ENCODE measurements around the gene MARK1. TPM values are rescaled to one million over a fixed set of nuclear protein-coding genes. Genes with fewer than 3 reads are reported as not detected.

The MARK1 gene
- total RNA-seq = 10 to 100 TPM; 11.1 to 12.9 (median 11.9) TPM

DNA sequence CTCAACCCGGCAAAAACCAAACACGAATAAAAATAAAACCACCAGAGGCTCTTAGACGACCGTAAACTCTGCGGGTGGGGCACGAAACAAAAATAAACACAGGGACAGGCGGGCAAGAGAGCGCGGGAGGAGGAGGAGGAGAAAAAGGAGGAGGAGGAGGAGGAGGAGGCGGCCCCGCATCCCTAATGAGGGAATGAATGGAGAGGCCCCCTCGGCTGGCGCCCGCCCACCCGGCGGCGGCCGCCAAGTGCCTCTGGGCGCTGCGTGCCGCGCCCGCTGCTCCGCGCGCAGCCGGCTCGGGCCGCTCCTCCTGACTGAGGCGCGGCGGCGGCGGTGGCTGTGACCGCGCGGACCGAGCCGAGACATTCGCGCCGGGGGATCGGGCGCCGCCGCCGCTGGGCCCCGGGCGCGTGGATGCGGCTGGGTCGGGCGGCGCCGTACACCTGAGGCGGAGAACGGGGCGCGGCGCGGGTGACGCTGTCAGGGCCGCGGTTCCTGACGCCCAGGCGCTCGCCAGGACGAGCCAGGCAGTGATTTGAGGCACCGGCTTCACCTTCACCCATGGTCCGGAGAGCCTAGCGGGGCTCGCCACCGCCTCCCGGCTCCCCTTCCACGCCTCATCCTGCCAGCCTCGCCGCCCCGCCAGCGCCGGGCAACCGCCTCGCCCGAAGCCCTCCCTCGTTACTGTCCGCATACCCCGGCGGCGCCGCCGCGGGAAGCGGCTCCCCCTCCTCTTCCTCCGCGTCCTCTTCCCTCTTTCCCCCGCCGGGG lies at the start of gene MARK1:
TSS of gene MARK1 (plus strand) at position 229 of the 771 bp plus-strand sequence. CDS start 687 bp downstream, outside the sequence.
- Histone ChIP-seq H3K36me3 (no peaks in the 10 kb centered on the region), H3K4me3 (peak within 1 kb of the TSS; percentile 74 to 94 (median 85)), H3K4me1 (peaks cover 0 to 12% (median 0%) of the 10 kb centered on the region in 4 donors), H3K27ac (peak within 1 kb of the TSS; percentile 86 to 92 (median 88)), H3K9me3 (no peaks in the 10 kb centered on the region), H3K27me3 (no peaks in the 10 kb centered on the region)
- 0% methylated on average over 52 of the region's 96 CpGs for WGBS, 2 donors
- peak in 1 of 2 donors; percentile 54 for TF ChIP-seq POLR2A (IDR thresholded peaks at IDR 0.05)
- no peak for TF ChIP-seq EP300 (IDR thresholded peaks at IDR 0.05)
- peak; percentile 17 to 33 for DNase-seq (ENCODE audit: low spot score in 2 of 2)

DNA sequence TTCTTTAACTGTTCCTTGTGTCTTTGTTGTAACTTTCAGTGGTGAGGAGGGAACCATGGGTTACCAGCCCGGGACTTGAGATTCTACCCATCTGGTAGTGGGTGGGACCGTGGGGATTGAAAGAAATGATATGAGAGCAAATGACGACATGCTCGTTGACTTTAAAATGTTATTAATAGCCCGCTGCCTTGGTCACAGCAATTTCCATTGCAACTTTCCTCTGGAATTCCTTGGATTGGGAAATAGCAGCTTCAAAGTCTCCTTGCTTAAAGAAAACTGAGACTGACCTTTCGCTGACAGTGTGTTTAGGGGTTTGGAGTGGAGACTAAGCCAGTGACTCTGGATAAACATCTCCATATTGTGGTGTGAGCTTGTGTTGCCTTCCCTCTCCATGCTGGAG lies 44.2 kb upstream of the MARK1 start:
- no peak overlapping the region for H3K4me3 ChIP-seq
- H3K4me1 ChIP-seq = no peaks in the 10 kb centered on the region
- H3K27ac ChIP-seq = no peak overlapping the region
- no peaks in the 10 kb centered on the region for H3K27me3 ChIP-seq
- peak in 1 of 2 donors; percentile 6 for DNase-seq (ENCODE audit: low spot score in 2 of 2)
- H3K36me3 ChIP-seq = no peaks in the 10 kb centered on the region
- TF ChIP-seq EP300 (IDR thresholded peaks at IDR 0.05) (no peak), POLR2A (IDR thresholded peaks at IDR 0.05) (no peak)
- TF ChIP-seq, protein P1, sequence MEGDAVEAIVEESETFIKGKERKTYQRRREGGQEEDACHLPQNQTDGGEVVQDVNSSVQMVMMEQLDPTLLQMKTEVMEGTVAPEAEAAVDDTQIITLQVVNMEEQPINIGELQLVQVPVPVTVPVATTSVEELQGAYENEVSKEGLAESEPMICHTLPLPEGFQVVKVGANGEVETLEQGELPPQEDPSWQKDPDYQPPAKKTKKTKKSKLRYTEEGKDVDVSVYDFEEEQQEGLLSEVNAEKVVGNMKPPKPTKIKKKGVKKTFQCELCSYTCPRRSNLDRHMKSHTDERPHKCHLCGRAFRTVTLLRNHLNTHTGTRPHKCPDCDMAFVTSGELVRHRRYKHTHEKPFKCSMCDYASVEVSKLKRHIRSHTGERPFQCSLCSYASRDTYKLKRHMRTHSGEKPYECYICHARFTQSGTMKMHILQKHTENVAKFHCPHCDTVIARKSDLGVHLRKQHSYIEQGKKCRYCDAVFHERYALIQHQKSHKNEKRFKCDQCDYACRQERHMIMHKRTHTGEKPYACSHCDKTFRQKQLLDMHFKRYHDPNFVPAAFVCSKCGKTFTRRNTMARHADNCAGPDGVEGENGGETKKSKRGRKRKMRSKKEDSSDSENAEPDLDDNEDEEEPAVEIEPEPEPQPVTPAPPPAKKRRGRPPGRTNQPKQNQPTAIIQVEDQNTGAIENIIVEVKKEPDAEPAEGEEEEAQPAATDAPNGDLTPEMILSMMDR (IDR thresholded peaks at IDR 0.05) = no peak
- 58 to 73% methylated on average over 6 of the region's 6 CpGs for WGBS, 2 donors
- no peaks in the 10 kb centered on the region for H3K9me3 ChIP-seq

GRCh38 chr1:220484135-220484534 lies 43.8 kb upstream of the MARK1 start:
- H3K36me3 ChIP-seq = no peaks in the 10 kb centered on the region
- no peaks in the 10 kb centered on the region for H3K9me3 ChIP-seq
- DNase-seq (ENCODE audit: low spot score in 2 of 2) = no peak
- no peaks in the 10 kb centered on the region for H3K27me3 ChIP-seq
- no peaks in the 10 kb centered on the region for H3K4me1 ChIP-seq
- H3K27ac ChIP-seq = no peak overlapping the region
- H3K4me3 ChIP-seq = no peak overlapping the region
- TF ChIP-seq EP300 (IDR thresholded peaks at IDR 0.05) (no peak), POLR2A (IDR thresholded peaks at IDR 0.05) (no peak)
- TF ChIP-seq, protein P1 (IDR thresholded peaks at IDR 0.05) = no peak

DNA sequence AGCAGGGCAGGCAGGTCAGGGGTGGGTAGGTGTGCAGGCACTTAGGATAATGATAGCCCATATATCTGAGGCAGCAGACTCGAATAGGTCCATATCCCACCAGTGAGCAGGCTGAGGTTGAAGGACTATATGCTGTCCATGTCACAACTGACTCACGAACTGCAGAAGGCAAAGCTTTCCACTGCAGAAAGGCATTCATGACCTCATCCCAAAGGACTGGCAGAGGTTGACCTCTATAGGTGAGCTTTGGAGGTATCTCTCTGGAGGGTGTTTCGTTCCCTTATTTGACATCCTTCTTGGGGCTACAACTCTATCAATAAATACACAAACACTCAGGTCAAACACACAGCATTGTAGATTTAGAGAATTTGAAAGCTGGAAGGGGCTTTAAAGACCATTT lies 42.8 kb upstream of the MARK1 start:
- TF ChIP-seq, protein P1 (IDR thresholded peaks at IDR 0.05) = no peak
- no peak for TF ChIP-seq EP300 (IDR thresholded peaks at IDR 0.05)
- no peak for TF ChIP-seq POLR2A (IDR thresholded peaks at IDR 0.05)
- no peak overlapping the region for H3K4me3 ChIP-seq
- no peaks in the 10 kb centered on the region for H3K36me3 ChIP-seq
- no peak for DNase-seq (ENCODE audit: low spot score in 2 of 2)
- H3K4me1 ChIP-seq = no peaks in the 10 kb centered on the region
- no peaks in the 10 kb centered on the region for H3K9me3 ChIP-seq
- 57 to 75% methylated on average over 3 of the region's 3 CpGs for WGBS, 2 donors
- no peaks in the 10 kb centered on the region for H3K27me3 ChIP-seq
- H3K27ac ChIP-seq = peak overlapping the region in 1 of 4 donors; percentile 34

GRCh38 chr1:220485791-220486190 lies 42.1 kb upstream of the MARK1 start:
- H3K27ac ChIP-seq = no peak overlapping the region
- H3K9me3 ChIP-seq = no peaks in the 10 kb centered on the region
- no peaks in the 10 kb centered on the region for H3K36me3 ChIP-seq
- H3K27me3 ChIP-seq = no peaks in the 10 kb centered on the region
- 65 to 70% methylated on average over 6 of the region's 6 CpGs for WGBS, 2 donors
- TF ChIP-seq, protein P1 (IDR thresholded peaks at IDR 0.05) = no peak
- DNase-seq (ENCODE audit: low spot score in 2 of 2) = no peak
- H3K4me3 ChIP-seq = no peak overlapping the region
- H3K4me1 ChIP-seq = no peaks in the 10 kb centered on the region

Measured in tibial nerve (tissue), 4 donors.